GM23338 (cell line): ENCODE measurements around the gene GPR32.

ENCODE experiments used
- NANOG ChIP-seq: IDR thresholded peaks from 2 replicates; pipeline ENCODE4 v1.6.1; 2016; ENCODE audit warnings: antibody characterized with exemption, borderline replicate concordance
- POLR2AphosphoS5 ChIP-seq: IDR thresholded peaks from 2 replicates; pipeline ENCODE4 v1.6.1; 2016; ENCODE audit warnings: antibody characterized with exemption, low read depth
- TF ChIP-seq, protein P1 (sequence below): IDR thresholded peaks from 2 replicates; pipeline ENCODE4 v1.6.1; 2016; ENCODE audit warnings: antibody characterized with exemption
- TF ChIP-seq, protein P2 (sequence below), 2 experiments: fragments of 200-600 bp in 1 of 2; sonication (generic) in 1 of 2; conservative IDR thresholded peaks; 2 replicates each; pipeline versions ENCODE4 v1.5.1 to v1.6.1; 2016 to 2017; ENCODE audit warnings: antibody characterized with exemption in 2 of 2, low read depth in 2 of 2, mild to moderate bottlenecking in 2 of 2, moderate library complexity in 1 of 2
- TF ChIP-seq, protein P3 (sequence below): IDR thresholded peaks from one replicate; pipeline ENCODE4 v1.6.1; 2018; ENCODE audit warnings: antibody characterized with exemption; ENCODE audit not compliant: unreplicated experiment

DNA sequence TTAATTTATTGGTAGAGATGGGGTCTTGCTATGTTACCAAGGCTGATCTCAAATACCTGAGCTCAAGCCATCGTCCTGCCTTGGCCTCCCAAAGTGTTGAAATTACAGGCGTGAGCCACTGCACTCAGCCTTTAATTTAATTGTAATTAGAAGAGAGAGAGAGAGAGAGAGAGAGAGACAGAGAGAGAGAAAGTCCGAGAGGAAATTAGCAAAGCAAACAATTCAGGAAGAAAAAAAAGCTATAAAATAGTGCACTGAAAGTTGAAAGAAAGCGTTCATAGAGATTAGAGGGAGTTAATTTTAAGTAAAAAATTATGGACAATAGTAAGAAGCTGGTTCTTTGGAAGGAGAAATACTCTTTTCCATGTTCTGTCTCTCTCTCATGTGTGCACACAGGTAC is 7.0 kb downstream of the GPR32 start:
- TF ChIP-seq, protein P1, sequence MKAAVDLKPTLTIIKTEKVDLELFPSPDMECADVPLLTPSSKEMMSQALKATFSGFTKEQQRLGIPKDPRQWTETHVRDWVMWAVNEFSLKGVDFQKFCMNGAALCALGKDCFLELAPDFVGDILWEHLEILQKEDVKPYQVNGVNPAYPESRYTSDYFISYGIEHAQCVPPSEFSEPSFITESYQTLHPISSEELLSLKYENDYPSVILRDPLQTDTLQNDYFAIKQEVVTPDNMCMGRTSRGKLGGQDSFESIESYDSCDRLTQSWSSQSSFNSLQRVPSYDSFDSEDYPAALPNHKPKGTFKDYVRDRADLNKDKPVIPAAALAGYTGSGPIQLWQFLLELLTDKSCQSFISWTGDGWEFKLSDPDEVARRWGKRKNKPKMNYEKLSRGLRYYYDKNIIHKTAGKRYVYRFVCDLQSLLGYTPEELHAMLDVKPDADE: no peak
- no peak for TF ChIP-seq NANOG
- TF ChIP-seq POLR2AphosphoS5: no peak
- TF ChIP-seq, protein P2, sequence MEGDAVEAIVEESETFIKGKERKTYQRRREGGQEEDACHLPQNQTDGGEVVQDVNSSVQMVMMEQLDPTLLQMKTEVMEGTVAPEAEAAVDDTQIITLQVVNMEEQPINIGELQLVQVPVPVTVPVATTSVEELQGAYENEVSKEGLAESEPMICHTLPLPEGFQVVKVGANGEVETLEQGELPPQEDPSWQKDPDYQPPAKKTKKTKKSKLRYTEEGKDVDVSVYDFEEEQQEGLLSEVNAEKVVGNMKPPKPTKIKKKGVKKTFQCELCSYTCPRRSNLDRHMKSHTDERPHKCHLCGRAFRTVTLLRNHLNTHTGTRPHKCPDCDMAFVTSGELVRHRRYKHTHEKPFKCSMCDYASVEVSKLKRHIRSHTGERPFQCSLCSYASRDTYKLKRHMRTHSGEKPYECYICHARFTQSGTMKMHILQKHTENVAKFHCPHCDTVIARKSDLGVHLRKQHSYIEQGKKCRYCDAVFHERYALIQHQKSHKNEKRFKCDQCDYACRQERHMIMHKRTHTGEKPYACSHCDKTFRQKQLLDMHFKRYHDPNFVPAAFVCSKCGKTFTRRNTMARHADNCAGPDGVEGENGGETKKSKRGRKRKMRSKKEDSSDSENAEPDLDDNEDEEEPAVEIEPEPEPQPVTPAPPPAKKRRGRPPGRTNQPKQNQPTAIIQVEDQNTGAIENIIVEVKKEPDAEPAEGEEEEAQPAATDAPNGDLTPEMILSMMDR (conservative IDR thresholded peaks at IDR 0.05; ENCODE audit: low read depth in 2 of 2): no peak
- TF ChIP-seq, protein P3, sequence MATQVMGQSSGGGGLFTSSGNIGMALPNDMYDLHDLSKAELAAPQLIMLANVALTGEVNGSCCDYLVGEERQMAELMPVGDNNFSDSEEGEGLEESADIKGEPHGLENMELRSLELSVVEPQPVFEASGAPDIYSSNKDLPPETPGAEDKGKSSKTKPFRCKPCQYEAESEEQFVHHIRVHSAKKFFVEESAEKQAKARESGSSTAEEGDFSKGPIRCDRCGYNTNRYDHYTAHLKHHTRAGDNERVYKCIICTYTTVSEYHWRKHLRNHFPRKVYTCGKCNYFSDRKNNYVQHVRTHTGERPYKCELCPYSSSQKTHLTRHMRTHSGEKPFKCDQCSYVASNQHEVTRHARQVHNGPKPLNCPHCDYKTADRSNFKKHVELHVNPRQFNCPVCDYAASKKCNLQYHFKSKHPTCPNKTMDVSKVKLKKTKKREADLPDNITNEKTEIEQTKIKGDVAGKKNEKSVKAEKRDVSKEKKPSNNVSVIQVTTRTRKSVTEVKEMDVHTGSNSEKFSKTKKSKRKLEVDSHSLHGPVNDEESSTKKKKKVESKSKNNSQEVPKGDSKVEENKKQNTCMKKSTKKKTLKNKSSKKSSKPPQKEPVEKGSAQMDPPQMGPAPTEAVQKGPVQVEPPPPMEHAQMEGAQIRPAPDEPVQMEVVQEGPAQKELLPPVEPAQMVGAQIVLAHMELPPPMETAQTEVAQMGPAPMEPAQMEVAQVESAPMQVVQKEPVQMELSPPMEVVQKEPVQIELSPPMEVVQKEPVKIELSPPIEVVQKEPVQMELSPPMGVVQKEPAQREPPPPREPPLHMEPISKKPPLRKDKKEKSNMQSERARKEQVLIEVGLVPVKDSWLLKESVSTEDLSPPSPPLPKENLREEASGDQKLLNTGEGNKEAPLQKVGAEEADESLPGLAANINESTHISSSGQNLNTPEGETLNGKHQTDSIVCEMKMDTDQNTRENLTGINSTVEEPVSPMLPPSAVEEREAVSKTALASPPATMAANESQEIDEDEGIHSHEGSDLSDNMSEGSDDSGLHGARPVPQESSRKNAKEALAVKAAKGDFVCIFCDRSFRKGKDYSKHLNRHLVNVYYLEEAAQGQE: no peak
